GM10248 (cell line): ENCODE results near the gene ZFR2.

ENCODE experiments used
- CTCF ChIA-PET: fragments of 300-600 bp; sonication (Branson Sonifier 250); formaldehyde crosslinking; extraction: SDS; loops from one replicate; lab custom pipeline; 2021; ENCODE audit warnings: antibody characterized with exemption; lab: Yijun Ruan, JAX
- POLR2A ChIA-PET: fragments of 350-650 bp; sonication (Branson Sonifier 250); formaldehyde crosslinking; extraction: SDS; loops from one replicate; lab custom pipeline; 2020; ENCODE audit warnings: antibody characterized with exemption; lab: Yijun Ruan, JAX
- DNase-seq: peaks from one replicate; pipeline ENCODE4 v3.0.0; 2012; ENCODE audit errors: extremely low spot score
- TF ChIP-seq, protein P1 (sequence below): IDR thresholded peaks from 2 replicates; pipeline ENCODE4 v1.5.1; 2012; ENCODE audit warnings: mild to moderate bottlenecking, low read depth; ENCODE audit errors: extremely low read depth, missing control alignments, control extremely low read depth

ZFR2 gene

DNA sequence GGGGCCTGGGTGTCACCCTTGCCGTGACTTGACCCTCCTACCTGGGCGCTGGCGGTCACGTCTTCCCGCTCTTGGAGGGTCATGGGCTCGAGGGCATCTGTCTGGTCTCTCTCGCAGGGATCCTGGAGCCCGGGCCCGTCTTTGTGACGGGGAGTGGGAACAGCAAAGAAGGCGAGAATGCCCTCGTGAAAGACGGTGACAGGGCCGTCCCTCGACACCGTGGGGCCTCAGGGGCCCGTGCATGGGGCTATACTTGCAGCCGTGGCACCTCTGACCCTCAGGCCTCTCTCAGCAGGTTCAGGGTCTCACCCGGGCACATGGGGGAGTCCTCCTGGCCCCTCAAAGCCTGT lies 61.7 kb downstream of the ZFR2 start:
- DNase-seq: no peak
- TF ChIP-seq, protein P1, sequence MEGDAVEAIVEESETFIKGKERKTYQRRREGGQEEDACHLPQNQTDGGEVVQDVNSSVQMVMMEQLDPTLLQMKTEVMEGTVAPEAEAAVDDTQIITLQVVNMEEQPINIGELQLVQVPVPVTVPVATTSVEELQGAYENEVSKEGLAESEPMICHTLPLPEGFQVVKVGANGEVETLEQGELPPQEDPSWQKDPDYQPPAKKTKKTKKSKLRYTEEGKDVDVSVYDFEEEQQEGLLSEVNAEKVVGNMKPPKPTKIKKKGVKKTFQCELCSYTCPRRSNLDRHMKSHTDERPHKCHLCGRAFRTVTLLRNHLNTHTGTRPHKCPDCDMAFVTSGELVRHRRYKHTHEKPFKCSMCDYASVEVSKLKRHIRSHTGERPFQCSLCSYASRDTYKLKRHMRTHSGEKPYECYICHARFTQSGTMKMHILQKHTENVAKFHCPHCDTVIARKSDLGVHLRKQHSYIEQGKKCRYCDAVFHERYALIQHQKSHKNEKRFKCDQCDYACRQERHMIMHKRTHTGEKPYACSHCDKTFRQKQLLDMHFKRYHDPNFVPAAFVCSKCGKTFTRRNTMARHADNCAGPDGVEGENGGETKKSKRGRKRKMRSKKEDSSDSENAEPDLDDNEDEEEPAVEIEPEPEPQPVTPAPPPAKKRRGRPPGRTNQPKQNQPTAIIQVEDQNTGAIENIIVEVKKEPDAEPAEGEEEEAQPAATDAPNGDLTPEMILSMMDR: no peak
- POLR2A ChIA-PET: no interaction called here
- CTCF ChIA-PET: interaction anchor here (1.4 kb wide), 1 partner anchor 14 kb away, joined by 3 read pairs; no protein-coding TSS in a partner anchor

DNA sequence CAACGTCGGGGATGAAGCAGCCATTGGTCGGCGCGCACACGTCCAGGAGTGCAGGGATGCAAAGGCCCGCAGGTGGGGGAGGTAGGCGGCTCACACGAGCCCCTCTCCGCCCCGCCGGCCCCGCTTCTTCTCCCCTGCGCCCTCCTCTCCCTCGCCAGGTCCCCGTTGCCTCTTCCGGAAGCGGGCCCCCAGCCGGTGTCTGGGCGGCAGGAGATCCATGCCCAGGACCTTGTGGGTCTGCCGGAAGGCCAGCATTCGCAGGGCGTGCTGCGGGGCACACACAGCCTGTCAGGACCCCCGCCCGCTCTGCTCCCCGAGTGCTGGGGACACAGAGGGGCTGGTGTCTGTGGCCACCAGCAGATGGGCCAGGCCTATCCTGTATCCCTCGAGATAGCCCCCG lies 63.0 kb downstream of the ZFR2 start:
- no peak for DNase-seq
- ChIA-PET CTCF (interaction anchor here (1.4 kb wide), 1 partner anchor 16 kb away, joined by 3 read pairs; no protein-coding TSS in a partner anchor), POLR2A (interaction anchor here (0.7 kb wide), 1 partner anchor 19 kb away, joined by 3 read pairs; no protein-coding TSS in a partner anchor)
- TF ChIP-seq, protein P1: no peak

DNA sequence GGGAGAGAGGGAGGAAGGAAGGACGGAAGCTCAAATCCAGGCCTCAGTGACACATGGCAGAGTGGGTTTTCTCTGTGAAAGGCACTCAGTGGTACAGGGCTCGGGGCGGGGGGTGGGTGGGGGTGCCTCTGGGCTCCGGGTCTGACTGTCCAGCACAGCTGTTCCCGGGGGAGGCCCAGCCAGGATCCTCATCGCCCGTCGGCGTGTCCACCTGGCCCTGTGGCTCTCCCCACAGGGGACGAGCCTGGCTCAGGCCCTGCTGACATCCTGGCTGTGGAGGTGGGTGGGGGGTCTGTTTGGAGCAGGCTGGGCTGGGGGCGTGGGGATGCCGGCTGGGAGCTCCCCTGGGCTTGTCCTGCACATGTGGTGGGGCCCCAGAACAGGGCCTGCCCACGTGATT lies 64.4 kb downstream of the ZFR2 start:
- TF ChIP-seq, protein P1: no peak
- DNase-seq: no peak
- ChIA-PET CTCF (interaction anchor here (1.8 kb wide), 1 partner anchor 18 kb away, joined by 7 read pairs; no protein-coding TSS in a partner anchor), POLR2A (no interaction called here)

DNA sequence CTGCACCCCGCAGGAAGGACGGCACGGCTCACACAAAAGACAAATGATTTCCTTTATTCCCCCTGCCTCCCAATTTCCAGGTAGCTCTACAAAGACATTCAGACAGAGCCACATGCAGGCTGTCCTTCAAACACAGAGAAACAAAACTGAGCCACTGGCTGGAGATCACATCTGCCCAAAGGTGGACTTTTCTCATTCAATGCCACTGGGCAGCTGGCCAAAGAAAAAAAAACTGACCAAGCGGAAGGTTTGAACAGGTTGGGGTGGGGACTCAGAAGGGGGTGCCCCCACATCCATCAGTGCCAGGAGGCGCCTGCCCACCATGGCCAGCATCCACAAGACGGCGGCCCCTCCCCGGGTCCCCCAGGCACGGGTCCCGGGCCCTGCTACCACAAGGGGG lies 64.9 kb downstream of the ZFR2 start:
- ChIA-PET POLR2A (no interaction called here), CTCF (interaction anchor here (1.8 kb wide), 1 partner anchor 18 kb away, joined by 7 read pairs; no protein-coding TSS in a partner anchor)
- no peak for DNase-seq
- TF ChIP-seq, protein P1: no peak

DNA sequence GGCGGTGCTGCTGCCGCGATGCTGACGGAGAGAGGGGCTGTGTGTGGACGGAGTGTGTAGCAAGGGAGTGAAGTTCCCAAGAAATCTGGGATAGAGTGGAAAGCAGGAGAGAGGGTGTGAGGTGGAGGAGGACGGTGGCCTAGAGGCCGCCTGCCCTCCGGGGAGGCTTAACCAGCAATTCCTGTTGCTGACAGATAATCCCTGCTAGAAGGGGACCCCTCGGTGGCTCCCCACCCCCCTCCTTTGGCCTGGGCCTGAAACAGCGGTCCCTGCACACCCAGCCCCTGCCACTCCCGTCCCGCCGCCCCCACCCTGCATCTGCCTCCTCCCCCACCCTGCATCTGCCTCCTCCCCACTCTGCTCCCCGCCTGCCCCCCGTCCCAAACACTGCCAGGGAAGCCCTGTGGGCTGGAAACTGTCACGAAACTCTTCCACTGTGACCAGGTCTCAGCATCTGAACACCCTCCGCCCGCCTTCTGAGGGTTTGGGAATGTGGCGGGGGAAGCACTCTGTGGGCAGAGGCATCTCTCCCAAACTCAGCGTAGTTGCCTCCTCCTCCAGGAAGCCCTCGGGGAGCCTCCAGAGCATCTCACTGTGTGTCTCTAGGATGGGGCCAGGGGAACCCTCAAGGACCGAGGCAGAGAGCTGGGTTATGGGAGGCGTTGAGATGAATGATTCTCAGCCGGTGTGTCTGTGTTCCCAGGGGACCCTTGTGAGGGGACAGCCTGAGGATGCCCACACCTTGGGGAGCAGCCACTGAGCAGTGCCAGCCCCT lies 65.5 kb downstream of the ZFR2 start:
- ChIA-PET CTCF (interaction anchor here (1.8 kb wide), 1 partner anchor 19 kb away, joined by 7 read pairs; no protein-coding TSS in a partner anchor), POLR2A (no interaction called here)
- TF ChIP-seq, protein P1: no peak
- no peak for DNase-seq

DNA sequence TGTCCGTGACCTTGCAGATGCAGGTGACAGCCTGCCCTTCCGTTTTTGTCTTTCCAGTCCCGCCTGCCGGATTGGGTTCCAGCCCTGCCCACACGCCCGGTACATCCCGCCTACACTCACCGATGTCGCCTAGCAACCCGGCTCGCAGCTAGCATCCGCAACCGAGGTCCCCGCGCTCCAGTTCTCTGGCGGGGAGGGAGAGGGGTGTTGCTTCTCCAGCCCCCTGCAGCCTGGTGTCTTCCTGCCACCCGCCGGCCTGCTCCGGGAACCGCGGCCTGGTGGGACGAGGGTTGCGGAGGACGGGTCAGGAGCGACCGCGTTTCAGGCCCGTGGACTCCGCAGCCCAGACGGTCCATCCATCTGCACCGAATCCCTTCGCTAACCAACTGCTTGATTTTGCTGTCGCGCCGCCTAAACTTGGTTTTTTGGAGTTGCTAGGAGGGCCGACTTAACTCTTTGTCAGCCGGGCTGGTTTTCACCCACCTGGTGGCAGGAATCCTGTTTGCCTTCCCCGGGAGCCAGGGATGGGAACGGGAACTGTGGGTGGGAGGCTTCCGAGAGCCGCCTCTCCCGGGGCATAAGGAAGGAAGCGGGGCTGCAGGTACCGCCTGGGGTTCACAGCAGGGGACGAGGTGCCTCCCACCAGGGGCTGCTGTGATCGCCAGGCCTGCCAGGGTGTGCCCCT lies 67.3 kb downstream of the ZFR2 start:
- DNase-seq: peak; percentile 57
- POLR2A ChIA-PET: no interaction called here
- CTCF ChIA-PET: no interaction called here
- TF ChIP-seq, protein P1: no peak
